HG03045 (cell line): Measurements from ENCODE around the gene LSM11.

ENCODE experiments used
- ATAC-seq: cut with Tn5 transposase; IDR thresholded peaks from one replicate; pipeline ENCODE4 v1.9.1; 2021; ENCODE audit warnings: mild to moderate bottlenecking, moderate library complexity; ENCODE audit not compliant: unreplicated experiment

The LSM11 gene

GRCh38 chr5:157732596-157733262, 10.8 kb upstream of the LSM11 start:
- ATAC-seq, result no peak

- no peak for ATAC-seq
Observed at GRCh38 chr5:157734436-157734835, 9.1 kb upstream of the LSM11 start.

DNA sequence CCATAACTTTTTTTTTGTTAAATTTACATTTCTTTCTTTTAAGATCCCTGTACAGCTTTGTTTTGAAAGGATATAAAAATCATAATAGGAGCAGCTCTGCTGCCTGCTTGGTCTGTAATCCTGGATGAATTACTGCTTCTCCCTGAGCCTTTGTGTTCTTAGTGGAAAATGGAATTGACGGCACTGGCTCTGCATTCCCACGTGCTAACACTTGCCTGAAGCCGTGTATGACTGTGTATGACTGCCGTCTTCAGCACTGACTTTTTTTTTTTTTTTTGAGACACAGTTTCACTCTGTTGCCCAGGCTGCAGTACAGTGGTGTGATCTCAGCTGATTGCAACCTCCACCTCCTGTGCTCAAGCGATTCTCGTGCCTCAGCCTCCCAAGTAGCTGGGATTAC, 7.5 kb upstream of the LSM11 start:
- no peak for ATAC-seq

- no peak for ATAC-seq
Observed at GRCh38 chr5:157739388-157740228, 3.9 kb upstream of the LSM11 start.

GRCh38 chr5:157740229-157740610, 3.3 kb upstream of the LSM11 start:
- ATAC-seq, result no peak

DNA sequence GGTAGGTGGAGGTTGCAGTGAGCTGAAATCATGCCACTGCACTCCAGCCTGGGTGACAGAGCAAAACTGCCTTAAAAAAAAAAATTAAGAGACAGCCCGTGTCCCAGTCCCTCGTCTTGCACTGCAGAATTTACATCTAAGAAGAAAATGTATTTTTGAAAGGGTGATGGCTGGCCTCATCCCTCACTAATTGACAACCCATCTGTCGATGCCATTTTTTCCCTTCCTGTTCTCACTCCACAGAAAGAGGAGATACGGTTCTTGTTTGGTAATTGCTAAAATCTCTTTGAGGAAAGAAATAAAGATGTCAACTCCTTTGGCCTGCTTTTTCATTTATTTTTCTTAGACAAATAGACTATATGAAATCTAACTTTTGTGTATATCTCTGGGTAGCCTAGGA, 2.4 kb upstream of the LSM11 start:
- no peak for ATAC-seq

DNA sequence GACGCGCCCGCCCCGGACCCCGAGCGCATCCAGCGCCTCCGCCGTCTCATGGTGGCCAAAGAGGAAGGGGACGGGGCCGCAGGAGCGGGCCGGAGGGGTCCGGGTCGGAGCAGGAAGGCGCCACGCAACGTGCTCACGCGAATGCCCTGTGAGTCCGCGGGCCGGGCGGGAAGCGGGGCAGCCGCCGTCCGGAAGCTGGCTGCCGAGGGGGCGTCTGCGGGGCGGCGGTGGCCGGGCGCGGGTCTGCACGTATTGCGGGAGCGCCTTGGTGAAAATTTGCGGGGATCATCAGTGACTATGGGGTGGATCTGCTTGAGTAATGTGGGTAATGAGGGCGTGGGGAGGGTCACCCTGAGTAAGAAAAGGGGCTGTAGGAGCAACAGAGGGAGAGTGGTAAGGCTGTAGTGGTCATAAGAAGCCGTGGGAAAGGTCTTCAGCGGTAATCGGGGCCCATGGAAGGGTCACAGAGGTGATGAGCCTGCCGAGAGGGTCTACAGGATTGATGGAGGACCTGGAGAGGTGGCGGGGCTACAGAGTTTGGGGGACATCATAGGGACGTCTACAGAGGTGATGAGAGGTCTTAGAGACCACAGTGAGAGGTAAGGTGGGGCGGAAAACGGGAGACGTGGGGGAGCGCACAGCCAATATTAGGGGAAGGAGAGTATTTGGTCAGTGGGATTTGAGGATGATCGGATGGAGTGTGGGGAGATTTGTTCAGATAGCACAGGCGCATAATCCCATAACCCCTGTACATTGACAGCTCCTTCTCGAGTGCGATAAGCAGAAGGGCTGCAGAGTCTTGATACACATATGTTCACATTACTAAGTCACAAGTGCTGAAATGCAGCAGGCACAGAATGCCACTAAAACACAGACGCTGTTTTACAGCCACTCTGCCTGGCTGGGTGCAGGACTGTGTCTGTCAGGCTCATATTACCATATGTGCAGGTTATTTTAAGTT, 819 bp downstream of the LSM11 start:
- no peak for ATAC-seq

DNA sequence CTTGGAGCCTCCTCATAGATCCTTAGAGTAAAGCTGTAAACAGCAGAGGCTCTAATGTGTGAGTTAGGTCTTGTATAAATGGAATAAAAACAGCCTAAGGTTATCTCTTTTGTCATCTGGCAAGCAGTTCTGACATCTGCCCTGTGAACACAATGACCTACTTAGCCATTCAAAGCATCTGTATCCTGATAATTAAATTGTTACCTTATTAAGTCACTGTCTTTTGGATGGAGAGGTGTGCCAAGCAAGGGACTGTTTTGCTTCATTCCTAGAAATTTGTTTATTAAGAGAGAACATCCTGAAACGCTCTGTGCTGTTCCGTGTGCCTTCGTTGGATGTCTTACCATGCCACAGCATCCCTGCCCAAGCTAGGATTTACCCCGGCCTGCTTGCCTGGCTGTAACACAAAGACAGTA, 1.5 kb downstream of the LSM11 start:
- ATAC-seq, result no peak

- no peak for ATAC-seq
Observed at GRCh38 chr5:157747173-157747740, 3.7 kb downstream of the LSM11 start.

- ATAC-seq, result no peak
Observed at GRCh38 chr5:157747766-157748700, 4.5 kb downstream of the LSM11 start.

GRCh38 chr5:157748760-157749461, 5.4 kb downstream of the LSM11 start:
- no peak for ATAC-seq

GRCh38 chr5:157749462-157749799, 5.9 kb downstream of the LSM11 start:
- no peak for ATAC-seq

DNA sequence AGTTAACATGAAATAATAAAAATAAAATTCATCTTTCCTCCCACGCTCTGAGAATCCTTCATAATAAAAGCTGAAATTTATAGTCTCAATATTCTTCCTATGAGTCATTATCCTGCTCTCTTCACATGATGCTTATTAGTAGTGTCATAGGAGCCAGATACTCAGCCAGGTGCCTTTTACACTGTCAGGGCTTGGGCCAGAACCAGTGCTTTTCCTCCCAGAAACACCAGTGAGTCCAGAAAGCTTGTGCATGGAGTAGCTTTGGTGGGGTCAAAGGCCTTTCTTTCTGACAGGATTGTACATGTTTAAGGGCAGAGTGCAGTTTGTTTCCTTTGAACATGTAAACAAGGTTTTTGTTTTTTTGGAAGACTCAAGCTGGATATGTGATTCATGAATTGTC, 6.8 kb downstream of the LSM11 start:
- ATAC-seq, result no peak

DNA sequence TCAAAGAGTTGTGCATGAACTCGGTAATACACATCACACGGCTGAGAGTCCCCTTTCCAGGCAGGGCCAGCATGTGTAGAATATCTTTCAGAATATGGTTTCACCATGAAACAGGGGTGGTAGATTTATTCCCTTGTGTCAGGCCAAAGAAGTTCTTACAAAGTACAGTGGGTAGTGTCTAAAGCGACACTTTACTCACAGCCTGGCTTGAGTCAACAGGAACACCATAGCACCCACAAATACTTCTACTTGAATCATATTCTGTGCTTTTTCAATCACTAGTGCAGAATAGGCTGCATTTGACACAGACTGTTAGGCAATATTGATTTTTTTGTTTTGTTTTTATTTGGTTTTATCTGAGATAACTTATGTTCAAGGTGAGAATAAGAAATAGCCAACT, 12.6 kb downstream of the LSM11 start:
- no peak for ATAC-seq

- ATAC-seq, result no peak
Observed at GRCh38 chr5:157758706-157759105, 15.2 kb downstream of the LSM11 start.

GRCh38 chr5:157761690-157762621, 18.4 kb downstream of the LSM11 start:
- ATAC-seq, result peak; percentile 67

GRCh38 chr5:157764531-157764930, 21.0 kb downstream of the LSM11 start:
- no peak for ATAC-seq

GRCh38 chr5:157766442-157766841, 22.9 kb downstream of the LSM11 start:
- no peak for ATAC-seq
